GM21381 (cell line): ENCODE measurements around the gene NMT2.
A peak's percentile ranks its signal among the peaks of the same experiment; 100 is the strongest.

Source experiments
- ATAC-seq: cut with Tn5 transposase; IDR thresholded peaks from one replicate; pipeline ENCODE4 v1.9.1; 2021; ENCODE audit warnings: mild to moderate bottlenecking, moderate library complexity; ENCODE audit not compliant: unreplicated experiment

The NMT2 gene

DNA sequence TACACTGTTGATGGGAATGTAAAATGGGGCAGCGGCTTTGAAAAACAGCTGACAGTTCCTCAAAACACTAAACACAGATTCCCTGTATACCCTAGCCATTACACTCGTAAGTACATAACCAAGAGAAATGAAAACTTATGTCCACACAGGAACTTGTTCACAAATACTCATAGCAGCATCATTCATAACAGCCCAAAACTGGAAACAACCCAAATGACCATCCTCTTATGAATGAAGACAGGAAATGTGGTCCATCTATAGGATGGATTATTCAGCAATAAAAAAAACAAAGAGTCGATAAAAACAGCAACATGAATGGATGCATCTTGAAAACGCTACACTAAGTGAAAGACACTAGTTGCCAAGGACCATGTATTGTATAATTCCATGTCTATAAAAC is 23.7 kb downstream of the NMT2 start:
- no peak for ATAC-seq

DNA sequence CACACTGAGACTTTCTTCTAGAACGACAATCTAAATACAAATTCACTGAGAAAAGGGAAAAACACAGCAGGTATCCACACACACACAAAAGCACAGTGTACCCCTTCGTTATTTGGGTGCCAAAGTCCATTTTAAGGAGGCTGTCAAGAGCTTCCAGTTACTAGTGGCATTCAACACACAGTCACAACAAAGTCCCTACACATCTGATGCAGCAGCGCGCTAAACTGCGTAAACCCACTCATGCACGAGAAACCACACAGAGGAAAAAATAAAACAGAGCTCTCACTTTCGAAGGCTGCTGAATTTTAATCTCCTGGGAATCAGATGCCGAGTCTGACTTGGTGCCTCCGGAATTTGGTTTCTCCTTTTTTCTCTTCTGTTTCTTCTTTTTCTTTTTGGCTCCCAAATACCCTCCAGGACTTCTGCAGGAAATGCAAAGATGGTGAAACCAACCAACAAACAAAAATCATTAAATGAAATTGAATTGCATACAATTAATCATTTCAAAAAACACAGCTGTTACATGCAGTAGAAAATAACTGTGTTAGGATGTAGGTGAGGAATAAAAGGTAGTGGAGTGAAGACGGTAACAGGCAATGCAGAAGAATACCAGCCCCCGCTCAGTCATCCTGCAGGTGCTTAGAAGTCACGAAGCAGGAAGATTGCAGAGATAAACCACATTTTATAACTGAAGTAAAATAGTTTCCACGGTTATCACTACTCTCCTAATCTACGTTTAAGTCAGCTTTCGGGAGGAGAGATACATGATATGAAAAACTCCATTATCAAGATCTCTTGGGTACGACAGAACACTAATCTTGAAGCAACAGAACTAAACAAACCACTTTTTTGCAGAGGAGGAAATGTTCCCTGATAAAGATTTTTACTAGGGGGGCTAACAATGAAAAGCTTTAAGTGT is 27.1 kb downstream of the NMT2 start:
- ATAC-seq, result peak; percentile 85

DNA sequence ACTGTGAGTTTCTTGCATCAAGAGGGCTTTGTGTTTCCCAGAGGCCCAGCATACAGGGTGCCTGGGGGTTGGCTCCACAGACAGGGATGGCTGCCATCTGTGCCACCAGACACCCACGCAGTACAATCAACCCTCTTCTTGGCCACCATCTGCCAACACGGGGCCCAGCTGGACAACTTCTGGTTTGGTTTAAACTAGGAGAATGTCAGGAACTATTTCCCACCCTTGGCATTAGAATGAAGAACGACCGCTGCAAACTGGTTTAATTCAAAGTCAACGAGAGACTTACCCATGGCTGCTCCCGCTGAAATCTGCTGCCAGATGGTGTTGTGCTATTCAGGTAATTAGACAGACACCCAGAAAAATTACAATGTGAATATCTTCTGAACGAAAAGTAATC is 27.8 kb downstream of the NMT2 start:
- no peak for ATAC-seq

DNA sequence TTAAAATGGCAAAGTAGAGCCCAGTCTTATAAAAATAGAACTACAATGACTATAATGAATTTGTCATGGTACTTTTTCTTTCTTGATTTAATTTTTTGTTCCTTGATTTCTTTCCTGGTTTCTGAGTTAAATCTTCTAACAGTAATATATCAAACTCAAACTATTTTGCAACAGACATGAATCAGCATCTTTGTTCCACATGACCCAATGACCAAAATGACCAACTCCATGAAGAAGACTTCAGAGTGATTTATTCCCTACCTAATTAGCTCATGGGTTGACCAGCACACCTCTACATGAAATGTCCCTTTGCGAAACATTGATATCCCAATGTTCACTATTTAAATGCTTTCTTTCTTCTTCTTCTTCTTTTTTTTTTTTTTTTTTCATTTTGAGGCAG is 30.9 kb downstream of the NMT2 start:
- ATAC-seq, result no peak

DNA sequence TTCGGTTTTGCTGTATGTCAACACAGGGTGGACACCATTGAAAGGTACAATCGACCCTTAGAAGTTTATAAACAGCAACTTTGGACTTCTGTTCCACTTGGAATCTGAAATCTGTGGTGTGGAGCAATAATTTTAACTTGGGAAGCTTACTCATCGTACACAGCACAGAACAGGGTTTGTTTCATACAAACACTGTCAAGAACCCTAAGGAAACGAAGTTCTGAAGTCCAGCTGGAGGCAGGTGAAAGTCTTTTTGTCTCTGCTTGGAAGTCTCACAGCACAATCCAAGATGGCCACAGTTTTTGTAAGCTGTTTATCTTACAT is 31.5 kb downstream of the NMT2 start:
- ATAC-seq, result no peak

DNA sequence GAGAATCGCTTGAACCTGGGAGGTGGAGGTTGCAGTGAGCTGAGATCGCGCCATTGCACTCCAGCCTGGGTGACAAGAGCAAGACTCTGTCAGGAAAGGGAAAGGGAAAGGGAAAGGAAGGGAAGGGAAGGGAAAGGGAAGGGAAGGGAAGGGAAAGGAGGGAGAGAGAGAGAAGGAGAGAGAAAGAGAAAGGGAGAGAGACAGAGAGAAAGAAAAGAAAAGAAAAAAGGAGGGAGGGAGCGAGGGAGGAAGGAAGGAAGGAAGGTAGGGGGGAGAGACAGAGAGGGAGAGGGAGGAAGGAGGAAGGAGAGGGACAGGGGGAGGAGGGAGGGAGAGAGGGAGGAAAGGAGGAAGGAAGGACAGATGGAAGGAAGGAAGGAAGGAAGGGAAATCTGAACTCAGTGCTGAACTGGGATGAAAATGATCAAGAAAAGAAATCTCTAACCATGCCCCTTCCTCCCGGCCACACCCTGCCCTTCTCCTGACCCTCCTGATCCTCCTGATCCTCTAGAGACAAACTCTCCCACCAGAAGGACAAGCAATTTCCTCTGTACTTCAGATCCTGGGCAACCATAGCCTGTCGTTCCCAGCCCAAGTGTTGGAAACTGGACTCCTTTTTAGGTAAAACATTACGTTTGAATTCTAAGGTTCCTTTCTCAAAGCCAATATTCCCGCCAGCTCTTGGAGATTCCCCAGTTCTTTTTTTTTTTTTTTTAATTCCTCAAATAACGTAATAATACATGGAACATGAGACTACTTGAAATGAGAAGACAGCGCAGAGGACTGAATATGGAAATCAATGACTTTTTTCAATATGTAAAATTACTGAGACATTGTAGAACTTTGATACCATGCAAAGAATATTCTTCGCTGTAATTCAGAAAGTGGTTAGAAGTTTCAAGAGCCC is 32.1 kb downstream of the NMT2 start:
- ATAC-seq, result no peak

DNA sequence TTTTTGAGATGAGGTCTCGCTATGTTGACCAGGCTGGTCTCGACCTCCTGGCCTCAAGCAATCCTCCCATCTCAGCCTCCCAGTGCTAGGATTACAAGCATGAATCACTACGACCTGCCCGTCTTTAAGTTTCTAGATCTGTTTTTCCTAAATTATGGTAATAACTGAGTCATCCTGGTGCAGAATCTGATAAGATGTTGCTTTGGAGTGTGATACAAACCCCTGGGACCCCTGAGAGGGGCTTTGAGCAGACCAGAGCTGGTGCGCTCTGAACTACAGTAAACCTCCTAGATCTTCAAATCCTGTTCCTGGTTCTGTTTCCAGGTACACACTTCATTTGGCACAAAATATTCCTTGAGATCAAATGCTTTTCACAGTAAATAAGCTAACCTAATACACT is 37.2 kb downstream of the NMT2 start:
- no peak for ATAC-seq

DNA sequence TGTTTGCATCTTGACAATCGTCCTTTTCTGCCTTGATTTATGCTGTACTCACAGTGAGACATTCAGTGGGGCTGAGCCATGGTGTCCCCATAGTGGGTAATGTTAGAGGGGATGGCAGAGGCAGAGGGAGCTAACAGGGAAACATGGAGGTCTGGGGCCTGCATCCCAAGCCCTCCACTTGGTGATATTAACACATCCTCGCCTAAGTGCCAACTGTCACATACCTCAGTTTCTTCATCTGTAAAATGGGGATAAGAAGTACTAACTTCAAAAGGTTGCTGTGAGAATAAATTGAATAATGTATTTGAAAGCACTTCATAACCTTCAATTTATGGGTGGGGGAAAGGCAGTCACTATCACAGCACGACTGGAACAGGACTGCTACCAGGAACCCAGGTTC is 43.6 kb downstream of the NMT2 start:
- no peak for ATAC-seq

DNA sequence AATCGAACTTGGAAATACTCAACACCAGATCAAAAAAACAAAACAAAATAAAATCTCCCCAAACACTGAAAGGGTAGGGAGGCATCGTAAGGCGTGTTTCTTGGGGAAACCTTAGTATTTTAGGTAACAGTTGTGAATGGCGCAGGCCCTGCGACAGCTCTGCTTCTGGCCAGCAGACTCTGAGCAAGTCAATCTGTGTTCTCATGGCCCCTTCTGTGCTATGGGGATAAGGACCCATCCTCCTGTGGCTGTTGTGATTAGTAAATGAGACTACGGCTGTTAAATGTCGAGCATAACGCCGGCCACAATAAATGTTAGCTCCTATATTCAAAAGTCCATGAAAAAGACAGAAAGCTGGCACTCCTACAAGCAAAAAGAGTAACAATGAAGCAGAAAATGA is 44.3 kb downstream of the NMT2 start:
- ATAC-seq, result no peak

DNA sequence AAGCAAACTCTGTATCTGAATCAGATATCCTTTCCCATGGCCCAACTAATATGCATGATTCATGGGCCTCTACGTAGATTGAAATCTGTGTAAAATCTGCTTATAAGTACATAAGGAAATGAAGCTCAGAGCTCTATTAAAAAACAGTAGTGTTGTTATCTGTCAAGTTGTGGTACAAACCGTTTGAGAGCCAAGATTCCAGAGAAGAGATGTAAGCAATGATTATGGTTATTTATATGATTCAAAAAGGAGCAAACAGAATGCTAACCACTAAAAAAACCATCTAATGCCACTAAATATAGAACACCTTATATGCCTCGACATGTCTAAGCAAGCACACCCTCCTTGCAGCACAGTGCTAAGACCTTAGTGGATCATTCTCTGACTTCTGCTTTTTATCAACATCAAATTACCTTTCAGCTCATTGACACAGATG is 44.7 kb downstream of the NMT2 start:
- no peak for ATAC-seq

DNA sequence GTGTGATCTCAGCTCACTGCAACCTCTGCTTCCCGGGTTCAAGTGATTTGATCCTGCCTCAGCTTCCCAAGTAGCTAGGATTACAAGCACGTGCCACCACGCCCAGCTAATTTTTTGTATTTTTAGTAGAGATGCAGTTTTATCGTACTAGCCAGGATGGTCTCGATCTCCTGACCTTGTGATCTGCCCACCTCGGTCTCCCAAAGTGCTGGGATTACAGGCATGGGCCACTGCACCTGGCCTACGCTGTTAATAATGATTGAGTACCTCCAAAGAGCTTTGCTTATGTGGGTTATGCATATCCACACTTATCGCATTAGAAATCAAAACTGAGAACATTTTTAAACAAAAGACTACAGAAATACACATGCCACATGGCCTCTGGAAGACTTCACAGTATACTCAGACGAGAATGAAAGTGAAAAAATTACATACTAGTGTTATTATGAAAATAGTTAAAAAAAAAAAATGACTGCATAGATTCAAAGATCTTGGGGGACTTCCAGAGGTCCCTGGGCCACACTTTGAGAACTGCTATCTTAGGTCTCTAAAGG is 45.9 kb downstream of the NMT2 start:
- peak; percentile 89 for ATAC-seq

DNA sequence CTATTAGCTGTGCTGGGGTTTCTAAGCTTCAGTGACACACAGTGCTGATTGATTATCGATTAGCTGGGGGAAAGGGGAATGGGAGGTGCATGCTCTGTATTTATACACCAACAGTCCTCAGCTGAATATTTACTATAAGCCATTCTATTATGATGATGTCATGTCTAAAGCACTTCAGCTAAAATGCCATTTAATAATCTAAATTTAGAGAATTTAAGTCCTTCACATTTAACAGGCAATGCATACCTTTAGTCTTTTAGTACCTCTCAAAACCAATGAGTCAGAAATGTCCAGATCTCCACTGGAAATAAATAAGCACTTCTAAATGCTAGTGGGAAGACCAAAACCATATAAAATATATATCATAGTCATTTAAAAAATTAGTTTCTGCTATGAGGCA is 46.8 kb downstream of the NMT2 start:
- ATAC-seq, result no peak

DNA sequence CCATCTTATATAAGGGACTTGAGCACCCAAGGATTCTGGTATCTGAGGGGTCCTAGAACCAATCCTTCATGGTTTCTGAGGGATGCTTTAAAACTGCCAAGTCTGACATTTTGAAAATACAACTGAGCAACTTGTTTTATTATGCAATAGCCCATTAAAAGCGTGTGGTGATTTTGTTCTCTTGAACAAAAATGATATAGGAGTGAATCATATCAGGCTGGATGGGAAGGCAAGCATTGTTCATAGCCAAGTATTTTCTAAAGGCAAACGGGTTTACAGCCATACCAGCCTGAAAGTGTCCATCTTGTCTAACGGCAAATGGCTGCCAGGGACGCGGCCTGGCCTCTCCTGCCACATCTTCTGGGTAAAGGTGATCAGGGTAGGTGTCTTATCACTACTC is 48.0 kb downstream of the NMT2 start:
- ATAC-seq, result no peak

DNA sequence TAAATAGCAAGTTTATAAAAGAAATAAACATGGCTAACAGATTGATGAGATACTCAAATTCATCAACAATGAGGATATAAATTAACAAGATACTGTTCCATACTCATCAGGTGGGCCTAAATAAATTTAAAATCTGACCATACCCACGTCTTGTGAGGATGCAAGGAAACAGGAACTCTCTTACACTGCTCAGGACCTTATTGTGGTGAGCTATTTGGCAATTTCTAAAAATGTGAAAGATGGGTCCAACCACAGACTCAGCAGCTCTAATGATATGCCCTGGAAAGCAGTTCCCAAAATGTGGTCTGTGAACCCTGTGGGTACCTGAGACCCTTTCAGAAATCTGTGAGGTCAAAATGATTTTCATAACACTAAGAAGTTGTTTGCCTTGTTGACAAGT is 49.9 kb downstream of the NMT2 start:
- ATAC-seq, result no peak

DNA sequence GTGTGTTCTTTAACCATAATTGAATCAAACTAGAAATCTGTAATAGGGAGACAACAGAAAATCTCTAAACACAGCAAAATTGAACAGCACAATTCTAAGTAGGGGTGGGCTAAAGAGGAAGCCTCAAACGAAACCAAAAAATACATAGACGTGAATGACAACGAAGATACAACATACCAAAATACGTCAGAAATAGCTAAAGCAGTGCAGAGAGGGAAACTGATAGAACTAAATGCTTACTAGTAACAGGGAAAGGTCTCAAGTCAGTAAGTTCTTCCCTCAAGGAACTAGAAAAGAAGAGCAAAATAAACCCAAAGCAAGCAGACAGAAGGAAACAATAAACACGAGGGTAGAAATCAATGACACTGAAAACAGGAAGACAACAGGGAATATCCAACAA is 52.3 kb downstream of the NMT2 start:
- ATAC-seq, result no peak

DNA sequence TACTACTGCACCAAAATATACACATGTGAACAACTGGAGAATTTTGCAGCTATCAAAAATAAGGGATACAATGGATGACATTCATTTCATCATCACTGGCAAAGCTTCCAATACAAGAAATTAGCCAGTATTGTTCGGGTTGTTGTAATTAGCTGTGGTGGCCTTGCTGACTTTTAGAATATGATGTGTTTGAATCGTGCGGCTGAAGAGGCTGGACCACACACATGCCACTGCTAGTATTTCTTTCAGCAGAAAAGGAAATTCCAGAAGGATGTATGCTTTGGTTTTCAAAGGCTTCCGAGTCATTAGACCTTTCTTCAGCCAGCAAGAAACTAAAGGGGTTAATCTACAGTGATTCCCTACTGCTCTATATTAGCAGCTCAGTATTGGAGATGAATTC is 54.7 kb downstream of the NMT2 start:
- no peak for ATAC-seq

DNA sequence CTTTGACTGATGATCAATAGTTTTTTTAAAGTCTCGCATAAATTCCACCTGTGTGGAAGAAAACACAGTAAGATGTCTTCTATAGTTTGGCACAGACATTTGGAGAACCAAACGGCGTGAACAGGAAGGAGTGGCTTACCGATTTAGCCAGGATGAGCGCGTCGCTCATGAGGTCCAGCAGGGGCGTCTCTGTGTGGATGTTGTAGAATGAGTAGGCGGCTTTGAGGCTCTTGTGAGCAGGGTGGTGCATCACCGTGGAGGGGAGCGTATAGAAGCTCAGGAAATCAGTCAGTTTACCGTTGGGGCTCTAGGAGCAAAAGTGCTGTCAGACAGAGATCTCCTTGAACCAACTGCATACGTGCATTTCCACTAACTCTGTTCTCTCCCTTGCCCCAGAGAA is 55.8 kb downstream of the NMT2 start:
- ATAC-seq, result no peak

DNA sequence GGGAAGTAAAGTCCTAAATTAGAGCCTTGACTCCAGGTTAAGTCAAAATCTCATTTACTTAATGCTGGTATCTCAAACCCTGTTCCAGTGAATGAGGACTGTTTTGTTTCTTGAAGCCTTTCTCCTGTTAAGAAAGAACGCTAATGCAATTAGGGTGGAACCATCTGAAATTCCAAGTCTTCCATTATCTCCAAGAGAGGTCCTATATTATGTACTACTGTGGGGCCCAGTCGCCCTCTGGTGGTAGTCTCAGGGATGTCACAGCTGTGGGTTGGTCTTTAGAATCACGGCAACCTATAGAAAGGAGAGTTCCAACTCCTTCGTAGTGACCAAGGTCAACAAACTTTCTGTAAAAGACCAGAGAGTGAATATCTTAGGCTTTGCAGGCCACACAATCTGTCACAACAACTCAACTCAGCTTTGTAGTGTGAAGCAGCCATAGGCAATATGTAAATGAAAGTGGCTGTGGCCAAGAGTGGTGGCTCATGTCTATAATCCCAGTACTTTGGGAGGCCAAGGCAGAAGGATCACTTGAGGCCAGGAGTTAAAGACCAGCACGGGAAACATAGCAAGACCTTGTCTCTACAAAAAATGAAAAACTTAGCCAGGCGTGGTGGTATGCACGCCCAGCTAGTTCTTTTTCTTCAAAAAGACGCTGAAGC is 62.0 kb downstream of the NMT2 start:
- peak; percentile 81 for ATAC-seq

DNA sequence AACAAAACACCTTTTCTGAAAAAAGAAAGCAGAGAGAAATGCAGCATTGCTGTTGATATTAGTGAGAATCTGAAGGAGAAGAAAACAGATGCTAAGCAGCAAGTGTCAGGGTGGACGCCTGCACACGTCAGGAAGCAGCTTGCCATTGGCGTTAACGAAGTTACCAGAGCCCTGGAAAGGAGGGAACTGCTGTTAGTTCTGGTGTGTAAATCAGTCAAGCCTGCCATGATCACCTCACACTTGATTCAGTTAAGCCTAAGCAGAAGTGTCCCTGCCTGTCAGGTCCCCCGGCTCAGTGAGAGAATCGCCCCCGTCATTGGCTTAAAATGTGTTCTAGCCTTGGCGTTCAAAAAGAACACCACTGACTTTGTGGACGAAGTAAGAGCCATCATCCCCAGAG is 65.0 kb downstream of the NMT2 start:
- ATAC-seq, result no peak

DNA sequence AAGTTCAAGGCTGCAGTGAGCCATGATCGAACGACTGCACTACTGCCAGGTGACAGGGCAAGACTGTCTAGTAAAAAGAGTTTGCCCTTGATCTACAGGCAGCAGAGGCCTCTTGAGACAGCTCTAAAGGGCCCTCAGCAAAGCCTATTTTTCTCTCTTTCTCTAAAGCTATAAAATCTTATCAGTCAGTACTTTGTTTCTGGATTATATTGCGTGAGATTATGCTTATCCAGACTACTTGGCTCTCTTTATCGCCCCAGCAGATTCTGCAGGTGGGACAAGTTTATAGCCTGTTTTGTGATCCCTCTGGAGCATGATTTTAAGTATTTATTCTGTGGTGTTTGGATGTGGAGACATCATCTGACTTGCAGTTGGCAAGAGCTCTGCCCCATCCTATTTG is 68.6 kb downstream of the NMT2 start:
- ATAC-seq, result no peak
